Germinal center (tissue), 1 donor: Measurements from ENCODE around the gene DYRK3.

ENCODE experiments used
- DNase-seq: peaks from one replicate; pipeline ENCODE4 v3.0.0; 2012; ENCODE audit warnings: mixed read lengths, low spot score

Gene DYRK3

GRCh38 chr1:206684003-206684402 lies 48.7 kb downstream of the DYRK3 start:
- no peak for DNase-seq

- DNase-seq: peak; percentile 96
Observed at GRCh38 chr1:206684478-206685333, 49.4 kb downstream of the DYRK3 start, which contains the start of gene MAPKAPK2. MAPKAPK2 (plus strand) TSS chr1:206684905; CDS start chr1:206685230, 325 bp downstream.

GRCh38 chr1:206685334-206685768 lies 50.0 kb downstream of the DYRK3 start:
- peak; percentile 65 for DNase-seq

GRCh38 chr1:206685769-206686477 lies 50.6 kb downstream of the DYRK3 start:
- DNase-seq: peak; percentile 59

- DNase-seq: peak; percentile 64
Observed at GRCh38 chr1:206686478-206687249, 51.3 kb downstream of the DYRK3 start.

GRCh38 chr1:206687251-206687914 lies 52.0 kb downstream of the DYRK3 start:
- no peak for DNase-seq

- no peak for DNase-seq
Observed at GRCh38 chr1:206687915-206688442, 52.6 kb downstream of the DYRK3 start.

- no peak for DNase-seq
Observed at GRCh38 chr1:206690516-206690915, 55.2 kb downstream of the DYRK3 start.

- DNase-seq: no peak
Observed at GRCh38 chr1:206691604-206692003, 56.3 kb downstream of the DYRK3 start.

- no peak for DNase-seq
Observed at GRCh38 chr1:206693029-206693428, 57.7 kb downstream of the DYRK3 start.

- no peak for DNase-seq
Observed at GRCh38 chr1:206693592-206693991, 58.3 kb downstream of the DYRK3 start.

GRCh38 chr1:206694171-206695124 lies 59.1 kb downstream of the DYRK3 start:
- no peak for DNase-seq

- DNase-seq: no peak
Observed at GRCh38 chr1:206695733-206696132, 60.4 kb downstream of the DYRK3 start.

GRCh38 chr1:206696812-206697585 lies 61.7 kb downstream of the DYRK3 start:
- no peak for DNase-seq

GRCh38 chr1:206698011-206698410 lies 62.7 kb downstream of the DYRK3 start:
- no peak for DNase-seq
